Muscle of back (tissue), 11 donors: ENCODE measurements around the gene LENG9. TPM values are rescaled to one million over a fixed set of nuclear protein-coding genes. Genes with fewer than 3 reads are reported as not detected.
"Not testable (repeated sequence)": the region's sequence is repeated elsewhere in the genome, so short reads cannot be mapped to it uniquely, and the experiment has no call there.

Experiments used
- DNase-seq, 3 donors: peaks; one replicate each; pipeline versions ENCODE4 v3.0.0 to v3.0.0-alpha.2; 2013
- polyA plus RNA-seq, 10 donors: library from polyadenylated mRNA; unstranded; fragments of 120-200 nt; gene quantifications; one replicate each; pipeline ENCODE4 v1.2.1, GENCODE V29; 2013; ENCODE audit not compliant: insufficient read length in 10 of 10

The LENG9 gene
- polyA plus RNA-seq, 10 donors, result 0.94 to 2.6 (median 1.6) TPM

DNA sequence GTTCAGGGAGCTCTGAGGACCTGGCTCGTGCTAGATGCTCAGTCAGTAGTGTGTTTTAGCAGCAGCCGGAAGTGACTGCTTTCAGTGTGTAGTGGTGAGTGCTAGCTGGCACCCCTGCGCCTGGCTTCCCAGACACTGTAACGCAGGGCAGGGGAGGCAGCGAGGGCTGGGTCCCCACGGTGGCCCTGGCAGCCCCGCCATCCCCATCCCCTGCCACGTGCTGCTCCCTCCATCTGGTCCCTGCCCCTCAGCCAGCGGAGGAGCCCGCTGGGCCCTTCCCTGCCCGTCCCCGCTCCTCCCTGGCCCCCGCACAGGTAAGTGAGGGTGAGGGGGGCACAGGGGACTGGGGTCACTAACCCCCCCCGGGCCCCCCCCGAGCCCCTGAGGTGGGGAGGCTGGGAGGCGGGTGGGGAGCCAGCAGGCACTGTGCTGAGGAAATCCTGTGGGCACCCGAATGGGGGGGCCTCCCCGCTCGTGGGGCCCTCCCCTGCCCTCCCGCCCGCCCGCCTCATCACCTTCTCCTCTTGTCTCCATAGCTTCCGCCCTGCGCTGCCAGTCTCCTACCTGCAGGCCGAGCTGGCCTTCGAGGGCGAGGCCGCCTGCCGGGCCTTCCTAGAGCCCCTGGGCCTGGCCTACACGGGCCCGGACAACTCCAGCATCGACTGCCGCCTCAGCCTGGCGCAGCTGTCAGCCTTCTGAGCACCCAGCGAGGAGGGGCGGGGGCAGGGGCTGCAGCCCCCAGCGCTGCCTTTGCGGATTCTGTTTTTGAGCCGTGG lies 3.2 kb downstream of the LENG9 start:
- no peak for DNase-seq

DNA sequence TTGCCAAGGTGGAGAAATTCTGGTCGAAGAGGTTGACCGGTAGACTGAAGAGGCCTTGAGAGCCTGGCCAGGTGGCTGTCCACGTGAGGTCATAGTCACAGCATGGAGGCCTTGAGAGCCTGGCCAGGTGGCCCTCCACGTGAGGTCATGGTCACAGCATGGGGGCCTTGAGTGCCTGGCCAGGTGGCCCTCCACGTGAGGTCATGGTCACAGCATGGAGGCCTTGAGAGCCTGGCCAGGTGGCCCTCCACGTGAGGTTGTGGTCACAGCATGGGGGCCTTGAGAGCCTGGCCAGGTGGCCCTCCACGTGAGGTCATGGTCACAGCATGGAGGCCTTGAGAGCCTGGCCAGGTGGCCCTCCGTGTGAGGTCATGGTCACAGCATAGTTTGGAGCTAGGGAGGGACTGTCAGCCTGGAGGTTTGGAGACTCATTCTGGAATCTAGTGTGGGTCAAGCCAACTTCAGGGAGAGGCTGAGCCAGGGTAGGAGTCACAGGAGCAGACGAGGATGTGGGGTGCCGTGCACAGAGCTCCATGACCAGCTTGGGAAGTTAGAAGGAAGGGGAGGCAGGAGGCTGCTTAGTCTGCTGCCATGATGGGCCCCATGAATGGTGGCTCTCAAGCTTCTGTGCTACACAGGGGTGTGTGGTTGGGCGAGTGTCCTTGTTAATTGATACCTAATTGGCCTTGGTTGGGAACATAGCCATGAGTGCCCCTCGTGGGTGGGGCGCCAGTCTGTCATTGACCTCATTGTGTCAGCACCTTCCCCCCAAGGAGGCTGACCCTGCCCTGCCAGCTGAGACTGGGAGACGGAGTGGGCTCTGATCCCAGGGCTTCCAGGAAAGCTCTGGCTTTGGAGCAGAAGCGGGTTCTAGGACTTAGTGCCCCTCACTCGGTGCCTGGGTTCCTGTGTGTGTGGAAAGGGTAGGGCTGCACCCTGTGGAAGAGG lies 4.0 kb downstream of the LENG9 start:
- no peak for DNase-seq

DNA sequence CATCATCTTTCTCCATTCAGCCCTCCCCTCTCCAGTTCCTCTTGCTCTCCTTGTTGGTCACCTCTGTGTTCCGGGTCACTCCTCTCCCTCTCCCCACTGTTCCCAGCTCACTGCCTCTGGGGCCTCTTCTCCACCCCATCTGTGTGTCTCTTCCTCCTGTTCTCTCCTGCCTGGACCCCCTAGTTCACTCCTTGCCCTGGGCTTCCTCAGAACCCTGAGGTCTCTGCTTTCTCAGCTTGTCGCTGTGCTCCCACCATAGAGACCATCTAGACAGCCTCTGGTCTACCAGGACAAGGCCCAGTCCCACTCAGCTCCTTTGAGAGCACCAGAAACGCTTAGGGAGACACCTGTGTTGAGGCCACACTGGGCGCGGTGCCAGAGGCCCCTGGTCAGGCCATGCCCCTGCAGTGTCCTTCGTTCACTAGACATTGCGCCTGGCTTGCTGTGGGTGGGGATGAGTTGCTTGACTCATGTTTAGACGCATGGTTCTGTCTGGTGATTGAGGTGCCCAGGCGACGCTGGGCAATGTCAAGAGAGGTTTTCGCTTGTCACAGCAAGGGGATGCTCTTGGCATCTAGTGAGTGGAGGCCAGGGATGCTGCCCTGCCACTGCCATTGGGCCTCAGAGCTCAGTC lies 4.8 kb downstream of the LENG9 start:
- DNase-seq, result no peak

DNA sequence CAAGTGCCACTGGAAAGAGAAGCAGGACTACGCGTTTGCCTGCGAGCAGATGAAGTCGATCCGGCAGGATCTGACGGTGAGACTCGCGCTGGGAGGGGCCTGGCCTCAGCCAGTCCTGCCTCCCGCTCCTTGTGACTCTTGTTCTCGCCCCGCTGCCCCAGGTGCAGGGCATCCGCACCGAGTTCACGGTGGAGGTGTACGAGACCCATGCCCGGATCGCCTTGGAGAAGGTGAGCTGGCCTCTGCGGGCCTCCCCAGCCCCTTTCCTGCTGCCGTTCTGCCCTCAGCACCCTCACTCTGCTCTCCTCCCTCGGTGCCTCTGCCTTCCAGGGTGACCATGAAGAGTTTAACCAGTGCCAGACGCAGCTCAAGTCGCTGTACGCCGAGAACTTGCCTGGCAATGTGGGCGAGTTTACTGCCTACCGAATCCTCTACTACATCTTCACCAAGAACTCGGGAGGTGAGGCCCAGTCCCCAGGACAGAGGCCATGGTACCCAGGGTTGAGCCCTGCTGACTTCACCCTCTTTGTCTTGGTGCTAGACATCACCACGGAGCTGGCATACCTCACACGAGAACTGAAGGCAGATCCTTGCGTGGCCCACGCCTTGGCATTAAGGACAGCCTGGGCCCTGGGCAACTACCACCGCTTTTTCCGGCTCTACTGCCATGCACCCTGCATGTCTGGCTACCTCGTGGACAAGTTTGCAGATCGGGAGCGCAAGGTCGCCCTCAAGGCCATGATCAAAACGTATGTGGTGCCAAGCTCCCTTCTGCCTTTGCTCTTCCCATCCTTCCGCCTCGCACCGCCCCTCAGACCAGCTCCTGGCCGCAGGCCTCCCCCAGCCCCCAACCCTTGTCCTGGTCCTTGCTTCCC lies 5.6 kb downstream of the LENG9 start:
- DNase-seq, result no peak

DNA sequence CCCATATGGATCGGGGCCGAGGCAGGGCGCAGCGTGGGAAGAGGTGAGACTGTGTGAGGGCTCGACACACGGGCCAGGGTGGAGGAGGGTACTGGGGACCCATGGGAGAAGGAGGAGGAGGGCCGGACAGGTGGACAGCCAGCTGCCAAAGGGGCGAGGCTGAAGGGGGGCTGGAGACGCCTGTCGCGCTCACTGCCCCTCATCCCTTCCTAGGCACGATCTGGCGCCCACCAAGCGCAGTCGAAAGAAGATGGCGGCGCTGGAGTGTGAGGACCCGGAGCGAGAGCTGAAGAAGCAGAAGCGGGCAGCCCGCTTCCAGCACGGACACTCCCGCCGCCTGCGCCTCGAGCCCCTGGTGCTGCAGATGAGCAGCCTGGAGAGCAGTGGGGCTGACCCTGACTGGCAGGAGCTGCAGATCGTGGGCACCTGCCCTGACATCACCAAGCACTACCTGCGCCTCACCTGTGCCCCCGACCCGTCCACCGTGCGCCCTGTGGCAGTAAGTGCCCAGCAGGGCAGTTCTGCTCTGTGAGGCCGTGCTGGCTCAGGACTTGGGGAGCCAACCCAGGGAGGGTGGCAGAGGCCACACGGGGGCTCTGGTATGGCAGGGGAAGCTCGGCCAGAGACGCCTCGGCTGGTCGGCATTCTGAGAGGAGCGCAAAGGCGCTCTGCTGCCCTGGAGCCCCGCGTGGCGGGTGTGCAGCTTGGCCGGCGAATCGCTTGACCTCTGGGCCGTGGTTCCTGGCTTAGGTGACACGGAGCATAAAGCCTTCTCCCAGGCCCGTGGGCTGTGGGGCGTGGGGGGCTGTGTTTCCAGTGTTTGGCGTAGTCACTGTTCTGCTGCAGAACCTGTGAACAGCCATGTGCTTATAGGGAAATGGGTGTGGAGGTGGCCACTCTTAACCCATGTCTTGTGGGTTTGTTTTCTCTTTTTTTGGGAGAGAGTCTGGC lies 6.9 kb downstream of the LENG9 start:
- DNase-seq, result no peak

DNA sequence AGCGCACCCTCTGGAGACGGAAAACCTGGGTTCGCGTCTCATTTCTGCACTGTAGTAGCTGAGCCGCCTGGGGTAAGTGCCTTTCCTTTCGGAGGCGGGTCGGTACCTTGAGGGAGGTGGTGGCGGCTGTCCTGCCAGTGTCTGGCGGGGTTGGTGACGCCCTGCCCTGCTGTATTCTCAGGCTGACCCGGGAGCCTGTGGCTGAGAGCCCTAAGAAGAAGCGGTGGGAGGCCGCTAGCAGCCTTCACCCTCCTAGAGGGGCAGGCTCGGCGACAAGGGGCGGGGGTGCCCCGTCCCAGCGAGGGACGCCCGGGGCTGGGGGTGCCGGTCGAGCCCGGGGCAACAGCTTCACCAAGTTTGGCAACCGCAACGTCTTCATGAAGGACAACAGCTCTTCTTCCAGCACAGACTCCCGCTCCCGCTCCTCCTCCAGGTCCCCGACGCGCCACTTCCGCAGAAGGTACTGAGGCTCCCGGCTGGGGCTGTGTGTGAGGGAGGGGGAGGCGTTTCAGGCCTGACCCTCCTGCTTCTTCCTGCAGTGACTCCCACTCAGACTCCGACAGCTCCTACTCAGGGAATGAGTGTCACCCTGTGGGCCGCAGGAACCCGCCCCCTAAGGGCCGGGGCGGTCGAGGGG lies 7.7 kb downstream of the LENG9 start:
- no peak for DNase-seq

DNA sequence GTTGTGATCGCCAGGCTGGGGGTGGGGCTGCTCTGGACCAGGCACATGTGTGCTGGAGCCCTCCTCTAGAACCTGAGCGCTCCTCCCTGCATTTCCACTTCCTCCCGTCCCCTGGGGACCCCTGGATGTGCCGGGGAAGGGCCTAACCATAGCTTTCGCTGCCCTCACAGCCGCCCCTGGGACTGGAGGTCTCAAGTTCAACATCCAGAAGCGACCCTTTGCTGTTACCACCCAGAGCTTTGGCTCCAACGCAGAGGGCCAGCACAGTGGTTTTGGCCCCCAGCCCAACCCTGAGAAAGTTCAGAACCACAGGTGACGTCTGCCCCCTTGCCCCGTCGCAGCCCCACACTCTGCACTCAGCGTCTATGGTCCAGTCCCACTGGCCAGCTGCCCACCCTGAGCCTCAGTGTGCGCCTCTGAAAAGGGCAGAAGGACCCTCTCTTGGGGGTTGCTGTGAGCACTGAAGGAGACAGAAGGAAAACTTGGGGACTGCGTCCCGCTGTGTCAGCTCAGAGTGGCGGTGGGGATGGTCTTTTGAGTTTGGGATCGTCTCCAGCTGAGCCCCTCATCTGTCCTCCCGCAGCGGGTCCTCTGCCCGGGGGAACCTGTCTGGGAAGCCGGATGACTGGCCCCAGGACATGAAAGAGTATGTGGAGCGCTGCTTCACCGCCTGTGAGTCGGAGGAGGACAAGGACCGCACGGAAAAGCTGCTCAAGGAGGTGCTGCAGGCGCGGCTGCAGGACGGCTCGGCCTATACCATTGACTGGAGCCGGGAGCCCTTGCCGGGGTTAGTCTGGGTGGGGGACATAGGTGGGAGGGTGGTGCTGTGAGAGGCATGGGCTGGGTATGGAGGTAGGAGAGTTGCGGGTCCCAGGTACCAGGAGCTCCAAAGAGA lies 8.6 kb downstream of the LENG9 start:
- DNase-seq, result no peak

DNA sequence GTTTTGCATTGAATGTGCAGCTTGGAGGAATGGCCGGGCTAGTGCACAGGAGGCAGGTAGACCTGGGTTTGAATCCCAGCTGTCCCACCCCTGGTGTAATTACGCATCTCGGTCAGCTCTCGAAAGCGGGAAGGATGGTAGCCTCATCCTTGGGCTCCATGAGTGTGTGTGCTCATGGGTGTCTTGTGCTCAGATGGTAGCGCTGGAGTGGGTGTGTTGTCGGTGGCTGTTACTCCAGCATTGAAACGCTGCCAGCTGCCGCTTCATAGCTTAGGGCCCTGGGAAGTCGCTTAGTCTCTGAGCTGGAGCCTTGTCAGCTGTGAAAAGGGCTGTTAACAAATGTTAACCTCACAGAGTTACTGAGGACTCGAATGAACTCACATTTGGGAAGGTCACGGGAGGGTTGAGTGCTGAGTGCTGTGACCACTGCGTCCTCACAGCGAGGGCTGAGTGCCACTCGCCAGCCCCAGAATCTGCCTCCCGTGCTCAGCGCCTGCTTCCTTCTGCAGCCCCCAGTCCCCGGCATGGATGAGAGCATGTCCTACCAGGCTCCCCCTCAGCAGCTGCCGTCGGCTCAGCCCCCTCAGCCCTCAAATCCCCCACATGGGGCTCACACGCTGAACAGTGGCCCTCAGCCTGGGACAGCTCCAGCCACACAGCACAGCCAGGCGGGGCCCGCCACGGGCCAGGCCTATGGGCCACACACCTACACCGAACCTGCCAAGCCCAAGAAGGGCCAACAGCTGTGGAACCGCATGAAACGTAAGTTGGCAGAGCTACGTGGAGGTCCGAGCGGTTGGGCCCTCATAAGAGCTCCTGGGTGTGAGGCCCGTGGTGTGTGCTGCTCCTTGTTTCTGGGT lies 9.4 kb downstream of the LENG9 start:
- DNase-seq, result no peak

DNA sequence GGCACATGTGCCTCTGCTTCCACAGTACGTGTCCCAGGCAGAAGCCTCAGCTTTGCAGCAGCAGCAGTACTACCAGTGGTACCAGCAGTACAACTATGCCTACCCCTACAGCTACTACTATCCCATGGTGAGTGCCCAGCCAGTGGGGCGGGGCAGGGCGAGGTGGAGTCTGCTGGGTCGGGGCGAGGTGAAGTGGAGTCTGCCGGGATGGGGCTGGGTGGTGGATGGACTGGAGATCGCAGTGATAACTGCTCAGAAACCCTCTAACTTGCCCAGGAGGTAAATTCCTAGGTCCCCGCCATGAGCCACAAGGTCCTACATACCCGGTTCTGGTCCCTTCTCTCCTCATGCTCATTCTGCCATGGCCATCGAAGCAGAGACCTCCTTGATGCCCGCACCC lies 11.0 kb downstream of the LENG9 start:
- no peak for DNase-seq

DNA sequence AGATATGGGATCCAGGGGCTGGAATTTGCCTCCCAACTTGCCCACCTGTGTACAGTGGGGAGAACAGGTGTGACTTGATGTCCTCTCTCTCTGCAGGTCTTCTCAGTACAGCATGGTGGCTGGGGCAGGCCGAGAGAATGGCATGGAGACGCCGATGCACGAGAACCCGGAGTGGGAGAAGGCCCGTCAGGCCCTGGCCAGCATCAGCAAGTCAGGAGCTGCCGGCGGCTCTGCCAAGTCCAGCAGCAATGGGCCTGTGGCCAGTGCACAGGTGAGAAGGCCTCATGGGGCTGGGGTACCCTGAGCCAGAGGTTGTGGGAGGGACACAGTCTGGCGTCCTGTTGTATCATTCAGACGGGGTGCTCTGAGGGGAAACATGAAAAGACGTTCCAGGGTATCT lies 11.6 kb downstream of the LENG9 start:
- DNase-seq, result no peak

DNA sequence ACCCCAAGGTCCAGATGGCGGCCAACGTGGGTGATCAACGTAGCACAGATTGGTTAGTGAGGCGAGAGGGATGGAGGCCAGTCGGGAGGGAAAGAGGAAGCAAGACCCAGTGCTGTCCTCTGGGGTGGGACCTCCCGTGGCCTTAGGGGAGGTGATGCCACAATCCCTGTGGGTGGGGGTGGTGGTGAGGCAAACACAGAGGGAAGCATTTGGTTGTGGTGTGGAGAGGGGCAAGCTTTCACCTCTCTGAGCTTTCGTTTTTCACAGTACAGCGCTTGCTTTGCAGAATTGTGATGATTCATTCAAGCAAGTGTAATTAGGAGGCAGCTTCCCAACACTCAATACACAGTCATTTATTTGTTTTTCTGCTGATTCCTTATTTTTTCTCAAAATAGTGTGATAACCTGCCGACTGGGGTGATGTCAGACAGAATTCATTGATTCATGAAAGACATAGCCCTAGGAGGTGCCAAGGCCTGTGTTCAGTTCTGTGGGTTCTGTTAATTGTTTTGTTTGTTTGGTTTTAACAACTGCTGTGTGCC lies 12.2 kb downstream of the LENG9 start:
- no peak for DNase-seq

DNA sequence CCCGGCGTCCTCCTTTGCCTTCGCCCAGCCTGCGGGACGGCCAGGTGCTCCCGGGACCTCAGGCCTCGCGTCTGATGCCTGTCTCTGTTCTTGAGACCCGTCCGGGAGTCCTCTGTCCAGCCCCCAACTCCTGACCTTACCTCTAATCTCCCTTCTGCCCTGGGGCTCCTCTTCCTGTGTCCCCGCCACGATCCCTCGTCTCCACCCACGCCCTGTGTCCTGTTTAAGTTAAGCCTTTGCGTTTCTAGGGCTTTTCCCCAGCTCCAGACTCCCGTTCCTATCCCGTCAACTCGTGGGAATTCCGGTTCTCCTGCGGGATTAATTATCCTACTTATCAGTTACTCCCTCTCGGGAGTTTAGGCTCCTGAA lies 13.9 kb downstream of the LENG9 start:
- no peak for DNase-seq

DNA sequence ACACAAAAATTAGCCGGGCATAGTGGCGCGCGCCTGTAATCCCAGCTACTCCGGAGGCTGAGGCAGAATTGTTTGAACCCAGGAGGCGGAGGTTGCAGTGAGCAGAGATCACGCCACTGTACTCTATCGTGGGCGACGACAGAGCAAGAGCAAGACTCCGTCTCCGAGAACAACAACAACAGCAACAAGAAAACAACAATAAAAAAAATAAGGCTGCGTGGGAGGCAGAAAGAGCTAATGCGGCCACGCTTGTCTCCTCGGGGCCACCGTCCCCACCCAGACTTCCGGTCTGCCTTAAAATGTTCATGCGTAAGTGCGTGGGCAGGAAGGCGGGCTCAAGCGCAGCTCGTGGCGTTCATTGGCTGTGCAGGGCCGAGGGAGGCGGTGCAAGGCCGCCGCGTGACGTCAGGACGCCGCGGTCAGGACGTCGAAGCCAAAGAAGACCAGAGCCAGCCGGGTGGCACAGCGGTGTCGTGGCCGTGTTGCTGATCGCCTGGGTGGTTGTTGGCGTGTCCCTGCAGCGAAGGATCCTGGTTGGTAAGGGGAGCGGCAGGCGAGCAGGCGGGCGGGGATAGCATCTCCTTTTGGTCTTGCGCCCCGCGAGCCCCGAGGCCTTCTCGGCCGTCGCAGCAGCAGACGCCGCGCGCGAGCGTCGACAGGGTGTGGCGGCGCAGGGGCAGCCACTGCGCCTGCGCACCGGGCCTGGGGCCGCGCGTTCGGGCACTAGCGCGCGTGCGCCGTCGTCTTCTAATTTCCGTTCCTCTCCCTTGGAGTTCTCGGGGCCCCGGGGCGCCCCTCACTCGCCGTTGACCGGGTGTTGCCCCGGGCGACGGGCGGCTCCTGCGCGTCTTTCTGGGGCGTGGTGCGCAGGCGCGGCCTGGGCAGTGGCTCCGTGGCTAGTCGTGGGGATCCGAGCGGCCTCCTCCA lies 14.5 kb downstream of the LENG9 start, which contains the start of gene LENG8:
Gene LENG8 (plus strand): TSS at position 426 of the 927 bp plus-strand sequence. CDS start 2,146 bp downstream, outside the sequence.
- DNase-seq, result peak; percentile 98 to 100 (median 99)

DNA sequence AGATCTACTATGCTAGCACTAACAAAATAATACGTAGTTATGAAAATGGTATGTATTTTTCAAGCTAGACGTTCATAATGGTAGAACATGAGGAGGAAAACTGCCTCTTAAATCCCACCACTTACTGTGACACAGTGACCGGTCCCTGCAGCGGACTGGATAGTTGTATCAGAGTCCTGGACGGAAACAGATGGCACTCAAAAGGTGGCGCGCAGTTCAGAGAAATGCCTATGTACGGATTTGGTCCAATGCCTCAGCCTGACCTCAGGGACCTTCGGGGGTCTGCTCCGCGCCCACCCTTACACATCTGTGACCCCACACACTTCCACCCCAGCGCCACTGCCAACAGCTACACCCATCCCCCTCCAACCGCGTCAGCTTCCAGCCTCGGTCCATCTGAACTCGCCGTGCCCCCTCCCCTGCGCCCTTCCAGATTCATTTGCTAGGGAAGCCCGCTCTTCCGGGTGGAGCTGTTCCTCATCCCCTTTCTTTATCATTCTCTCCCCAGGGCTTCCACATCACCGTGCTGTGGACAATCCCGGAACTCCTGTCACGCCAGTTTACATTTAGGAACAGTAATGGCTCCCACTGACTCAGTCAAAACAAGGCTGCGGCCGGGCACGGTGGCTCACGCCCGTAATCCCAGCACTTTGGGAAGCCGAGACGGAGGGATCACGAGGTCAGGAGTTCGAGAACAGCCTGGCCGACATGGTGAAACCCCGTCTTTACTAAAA lies 15.4 kb downstream of the LENG9 start:
- DNase-seq, result peak; percentile 41 to 83 (median 67)

DNA sequence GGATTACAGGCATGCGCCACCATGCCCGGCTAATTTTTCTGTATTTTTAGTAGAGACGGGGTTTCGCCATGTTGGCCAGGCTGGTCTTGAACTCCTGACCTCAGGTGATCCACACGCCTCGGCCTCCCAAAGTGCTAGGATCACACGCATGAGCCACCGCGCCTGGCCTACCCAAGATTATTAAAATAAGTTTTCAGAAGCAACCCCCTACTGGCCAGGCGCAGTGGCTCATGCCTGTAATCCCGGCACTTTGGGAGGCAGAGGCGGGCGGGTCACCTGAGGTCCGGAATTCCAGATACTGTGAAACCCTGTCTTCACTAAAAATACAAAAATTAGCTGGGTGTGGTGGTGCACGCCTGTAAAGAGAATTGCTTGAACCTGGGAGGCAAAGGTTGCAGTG lies 17.2 kb downstream of the LENG9 start:
- DNase-seq, result not testable (repeated sequence)
